GM12878 (cell line): ENCODE measurements around the gene KLHL8.
"Not testable (repeated sequence)": the region's sequence is repeated elsewhere in the genome, so short reads cannot be mapped to it uniquely, and the experiment has no call there.

ENCODE experiments used
- EGR1 ChIP-seq, 2 experiments: IDR thresholded peaks; 1 replicate in 1 of 2; 2 replicates in 1 of 2; pipeline ENCODE4 v1.6.1; 2011 to 2012; ENCODE audit warnings: low read depth in 2 of 2, low read length in 2 of 2, borderline replicate concordance in 1 of 2, mild to moderate bottlenecking in 1 of 2, moderate library complexity in 1 of 2
- ESRRA ChIP-seq: IDR thresholded peaks from 2 replicates; pipeline ENCODE4 v1.6.1; 2012; ENCODE audit warnings: mild to moderate bottlenecking, low read length, improper control_type of control experiment
- SRF ChIP-seq, 2 experiments: IDR thresholded peaks; 2 replicates each; pipeline ENCODE4 v1.6.1; 2011; ENCODE audit warnings: low read depth in 2 of 2, low read length in 2 of 2, mild to moderate bottlenecking in 1 of 2, moderate library complexity in 1 of 2
- WRNIP1 ChIP-seq: IDR thresholded peaks from 2 replicates; pipeline ENCODE4 v1.6.1; 2011; ENCODE audit warnings: low read depth, low read length, improper control_type of control experiment, borderline replicate concordance
- TF ChIP-seq, protein P1 (sequence below), 3 experiments: IDR thresholded peaks in 2 of 3; conservative IDR thresholded peaks in 1 of 3; 2 replicates each; pipeline ENCODE4 v1.5.1; 2011; ENCODE audit warnings: low read depth in 3 of 3, low read length in 3 of 3, mild to moderate bottlenecking in 3 of 3, control low read depth in 2 of 3, moderate library complexity in 2 of 3, inconsistent platforms in 1 of 3, mixed read lengths in 1 of 3; ENCODE audit not compliant: control insufficient read depth in 2 of 3, insufficient read depth in 1 of 3; ENCODE audit errors: extremely low read depth in 1 of 3
- TF ChIP-seq, protein P2 (sequence below): IDR thresholded peaks from 2 replicates; pipeline ENCODE4 v1.6.1; 2012; ENCODE audit warnings: mild to moderate bottlenecking, low read depth, low read length
- TF ChIP-seq, protein P3 (sequence below): fragments of 450-650 bp; IDR thresholded peaks from 2 replicates; pipeline ENCODE4 v1.6.1; 2017; ENCODE audit warnings: antibody characterized with exemption, mild to moderate bottlenecking, moderate library complexity
- TF ChIP-seq, protein P4 (sequence below): IDR thresholded peaks from 2 replicates; pipeline ENCODE4 v1.6.1; 2012; ENCODE audit warnings: low read length, inconsistent platforms

DNA sequence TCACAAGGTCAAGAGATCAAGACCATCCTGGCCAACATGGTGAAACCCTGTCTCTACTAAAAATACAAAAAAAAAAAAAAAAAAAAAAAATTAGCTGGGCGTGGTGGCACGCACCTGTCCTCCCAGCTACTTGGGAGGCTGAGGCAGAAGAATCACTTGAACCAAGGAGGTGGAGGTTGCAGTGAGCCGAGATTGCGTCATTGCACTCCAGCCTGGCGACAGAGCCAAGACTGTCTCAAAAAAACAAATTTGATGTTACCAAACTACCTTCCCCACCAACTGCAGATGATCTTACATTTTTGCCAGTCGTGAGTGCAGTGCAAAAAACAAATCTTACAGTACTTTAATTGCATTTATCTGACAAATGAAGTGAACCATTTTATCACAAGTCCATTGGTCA lies 74.5 kb downstream of the KLHL8 start:
- TF ChIP-seq, protein P1, sequence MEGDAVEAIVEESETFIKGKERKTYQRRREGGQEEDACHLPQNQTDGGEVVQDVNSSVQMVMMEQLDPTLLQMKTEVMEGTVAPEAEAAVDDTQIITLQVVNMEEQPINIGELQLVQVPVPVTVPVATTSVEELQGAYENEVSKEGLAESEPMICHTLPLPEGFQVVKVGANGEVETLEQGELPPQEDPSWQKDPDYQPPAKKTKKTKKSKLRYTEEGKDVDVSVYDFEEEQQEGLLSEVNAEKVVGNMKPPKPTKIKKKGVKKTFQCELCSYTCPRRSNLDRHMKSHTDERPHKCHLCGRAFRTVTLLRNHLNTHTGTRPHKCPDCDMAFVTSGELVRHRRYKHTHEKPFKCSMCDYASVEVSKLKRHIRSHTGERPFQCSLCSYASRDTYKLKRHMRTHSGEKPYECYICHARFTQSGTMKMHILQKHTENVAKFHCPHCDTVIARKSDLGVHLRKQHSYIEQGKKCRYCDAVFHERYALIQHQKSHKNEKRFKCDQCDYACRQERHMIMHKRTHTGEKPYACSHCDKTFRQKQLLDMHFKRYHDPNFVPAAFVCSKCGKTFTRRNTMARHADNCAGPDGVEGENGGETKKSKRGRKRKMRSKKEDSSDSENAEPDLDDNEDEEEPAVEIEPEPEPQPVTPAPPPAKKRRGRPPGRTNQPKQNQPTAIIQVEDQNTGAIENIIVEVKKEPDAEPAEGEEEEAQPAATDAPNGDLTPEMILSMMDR (IDR thresholded peaks at IDR 0.05 in 2 of 3, conservative IDR thresholded peaks at IDR 0.05 in 1 of 3; ENCODE audit: control insufficient read depth in 2 of 3, extremely low read depth in 1 of 3, insufficient read depth in 1 of 3, low read depth in 3 of 3, low read length in 3 of 3): not testable (repeated sequence)
- TF ChIP-seq EGR1 (IDR thresholded peaks at IDR 0.05; ENCODE audit: borderline replicate concordance in 1 of 2, low read depth in 2 of 2, low read length in 2 of 2); ESRRA; WRNIP1; SRF (IDR thresholded peaks at IDR 0.05; ENCODE audit: low read depth in 2 of 2, low read length in 2 of 2): not testable (repeated sequence)
- TF ChIP-seq, protein P2, sequence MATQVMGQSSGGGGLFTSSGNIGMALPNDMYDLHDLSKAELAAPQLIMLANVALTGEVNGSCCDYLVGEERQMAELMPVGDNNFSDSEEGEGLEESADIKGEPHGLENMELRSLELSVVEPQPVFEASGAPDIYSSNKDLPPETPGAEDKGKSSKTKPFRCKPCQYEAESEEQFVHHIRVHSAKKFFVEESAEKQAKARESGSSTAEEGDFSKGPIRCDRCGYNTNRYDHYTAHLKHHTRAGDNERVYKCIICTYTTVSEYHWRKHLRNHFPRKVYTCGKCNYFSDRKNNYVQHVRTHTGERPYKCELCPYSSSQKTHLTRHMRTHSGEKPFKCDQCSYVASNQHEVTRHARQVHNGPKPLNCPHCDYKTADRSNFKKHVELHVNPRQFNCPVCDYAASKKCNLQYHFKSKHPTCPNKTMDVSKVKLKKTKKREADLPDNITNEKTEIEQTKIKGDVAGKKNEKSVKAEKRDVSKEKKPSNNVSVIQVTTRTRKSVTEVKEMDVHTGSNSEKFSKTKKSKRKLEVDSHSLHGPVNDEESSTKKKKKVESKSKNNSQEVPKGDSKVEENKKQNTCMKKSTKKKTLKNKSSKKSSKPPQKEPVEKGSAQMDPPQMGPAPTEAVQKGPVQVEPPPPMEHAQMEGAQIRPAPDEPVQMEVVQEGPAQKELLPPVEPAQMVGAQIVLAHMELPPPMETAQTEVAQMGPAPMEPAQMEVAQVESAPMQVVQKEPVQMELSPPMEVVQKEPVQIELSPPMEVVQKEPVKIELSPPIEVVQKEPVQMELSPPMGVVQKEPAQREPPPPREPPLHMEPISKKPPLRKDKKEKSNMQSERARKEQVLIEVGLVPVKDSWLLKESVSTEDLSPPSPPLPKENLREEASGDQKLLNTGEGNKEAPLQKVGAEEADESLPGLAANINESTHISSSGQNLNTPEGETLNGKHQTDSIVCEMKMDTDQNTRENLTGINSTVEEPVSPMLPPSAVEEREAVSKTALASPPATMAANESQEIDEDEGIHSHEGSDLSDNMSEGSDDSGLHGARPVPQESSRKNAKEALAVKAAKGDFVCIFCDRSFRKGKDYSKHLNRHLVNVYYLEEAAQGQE: not testable (repeated sequence)
- TF ChIP-seq, protein P3, sequence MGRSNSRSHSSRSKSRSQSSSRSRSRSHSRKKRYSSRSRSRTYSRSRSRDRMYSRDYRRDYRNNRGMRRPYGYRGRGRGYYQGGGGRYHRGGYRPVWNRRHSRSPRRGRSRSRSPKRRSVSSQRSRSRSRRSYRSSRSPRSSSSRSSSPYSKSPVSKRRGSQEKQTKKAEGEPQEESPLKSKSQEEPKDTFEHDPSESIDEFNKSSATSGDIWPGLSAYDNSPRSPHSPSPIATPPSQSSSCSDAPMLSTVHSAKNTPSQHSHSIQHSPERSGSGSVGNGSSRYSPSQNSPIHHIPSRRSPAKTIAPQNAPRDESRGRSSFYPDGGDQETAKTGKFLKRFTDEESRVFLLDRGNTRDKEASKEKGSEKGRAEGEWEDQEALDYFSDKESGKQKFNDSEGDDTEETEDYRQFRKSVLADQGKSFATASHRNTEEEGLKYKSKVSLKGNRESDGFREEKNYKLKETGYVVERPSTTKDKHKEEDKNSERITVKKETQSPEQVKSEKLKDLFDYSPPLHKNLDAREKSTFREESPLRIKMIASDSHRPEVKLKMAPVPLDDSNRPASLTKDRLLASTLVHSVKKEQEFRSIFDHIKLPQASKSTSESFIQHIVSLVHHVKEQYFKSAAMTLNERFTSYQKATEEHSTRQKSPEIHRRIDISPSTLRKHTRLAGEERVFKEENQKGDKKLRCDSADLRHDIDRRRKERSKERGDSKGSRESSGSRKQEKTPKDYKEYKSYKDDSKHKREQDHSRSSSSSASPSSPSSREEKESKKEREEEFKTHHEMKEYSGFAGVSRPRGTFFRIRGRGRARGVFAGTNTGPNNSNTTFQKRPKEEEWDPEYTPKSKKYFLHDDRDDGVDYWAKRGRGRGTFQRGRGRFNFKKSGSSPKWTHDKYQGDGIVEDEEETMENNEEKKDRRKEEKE: not testable (repeated sequence)
- TF ChIP-seq, protein P4, sequence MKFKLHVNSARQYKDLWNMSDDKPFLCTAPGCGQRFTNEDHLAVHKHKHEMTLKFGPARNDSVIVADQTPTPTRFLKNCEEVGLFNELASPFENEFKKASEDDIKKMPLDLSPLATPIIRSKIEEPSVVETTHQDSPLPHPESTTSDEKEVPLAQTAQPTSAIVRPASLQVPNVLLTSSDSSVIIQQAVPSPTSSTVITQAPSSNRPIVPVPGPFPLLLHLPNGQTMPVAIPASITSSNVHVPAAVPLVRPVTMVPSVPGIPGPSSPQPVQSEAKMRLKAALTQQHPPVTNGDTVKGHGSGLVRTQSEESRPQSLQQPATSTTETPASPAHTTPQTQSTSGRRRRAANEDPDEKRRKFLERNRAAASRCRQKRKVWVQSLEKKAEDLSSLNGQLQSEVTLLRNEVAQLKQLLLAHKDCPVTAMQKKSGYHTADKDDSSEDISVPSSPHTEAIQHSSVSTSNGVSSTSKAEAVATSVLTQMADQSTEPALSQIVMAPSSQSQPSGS: not testable (repeated sequence)
